Ascending aorta (tissue), 2 donors: ENCODE data around the gene IL17D. TPM values are rescaled to one million over a fixed set of nuclear protein-coding genes. Genes with fewer than 3 reads are reported as not detected.

Experiments used
- DNase-seq, 2 donors: peaks; one replicate each; pipeline ENCODE4 v3.0.0-alpha.2; 2019; ENCODE audit warnings: low spot score in 2 of 2
- H3K27ac ChIP-seq, 2 donors: fragments of 200-600 bp; sonication (generic); one replicate each; pipeline ENCODE4 v1.5.1; 2016 to 2017; ENCODE audit warnings: mild to moderate bottlenecking in 1 of 2
- H3K27me3 ChIP-seq: fragments of 200-600 bp; sonication (generic); one replicate; pipeline ENCODE4 v1.5.1; 2017
- H3K36me3 ChIP-seq, 2 donors: fragments of 200-600 bp; sonication (generic); one replicate each; pipeline ENCODE4 v1.5.1; 2016
- H3K4me1 ChIP-seq, 2 donors: fragments of 200-600 bp; sonication (generic); one replicate each; pipeline ENCODE4 v1.5.1; 2016 to 2017; ENCODE audit warnings: mild to moderate bottlenecking in 1 of 2
- H3K4me3 ChIP-seq, 2 donors: fragments of 200-600 bp; sonication (generic); one replicate each; pipeline ENCODE4 v1.5.1; 2016 to 2017; ENCODE audit warnings: mild to moderate bottlenecking in 1 of 2
- H3K9me3 ChIP-seq, 2 donors: fragments of 200-600 bp; sonication (generic); one replicate each; pipeline ENCODE4 v1.5.1; 2016
- CTCF ChIP-seq, 3 experiments: fragments of 200-600 bp in 2 of 3; fragments of 450-650 bp in 1 of 3; sonication (generic) in 2 of 3; IDR thresholded peaks; one replicate each; pipeline ENCODE4 v1.5.1; 2016 to 2019; ENCODE audit warnings: antibody characterized with exemption in 3 of 3, mild to moderate bottlenecking in 1 of 3, moderate library complexity in 1 of 3
- intact Hi-C: fragments of 100-400 bp; cut with DNase I; formaldehyde crosslinking; loops from one replicate; pipeline ENCODE4 v1.15.1; 2023
- total RNA-seq: library from RNA; depleted of rRNA; stranded (reverse); fragments of >200 nt; gene quantifications from one replicate; pipeline ENCODE4 v1.1.0, GENCODE V29; 2016

IL17D gene
- total RNA-seq, 1 donor from 2014 or later: not detected

GRCh38 chr13:20685092-20685491, 18.4 kb upstream of the IL17D start:
- Histone ChIP-seq H3K27me3 (no peaks in the 10 kb centered on the region), H3K9me3 (no peaks in the 10 kb centered on the region), H3K4me1 (no peaks in the 10 kb centered on the region), H3K36me3 (no peaks in the 10 kb centered on the region), H3K4me3 (no peak overlapping the region), H3K27ac (no peak overlapping the region)
- TF ChIP-seq CTCF (IDR thresholded peaks at IDR 0.05): no peak
- intact Hi-C loops: no loop called here
- no peak for DNase-seq

- Histone ChIP-seq H3K9me3 (no peaks in the 10 kb centered on the region), H3K36me3 (peaks cover 0 to 7% of the 10 kb centered on the region in 2 donors), H3K27me3 (no peaks in the 10 kb centered on the region), H3K4me1 (no peaks in the 10 kb centered on the region), H3K27ac (no peak overlapping the region), H3K4me3 (no peak overlapping the region)
- TF ChIP-seq CTCF (IDR thresholded peaks at IDR 0.05): no peak
- intact Hi-C loops: no loop called here
- DNase-seq: no peak
Observed at GRCh38 chr13:20686167-20686566, 17.3 kb upstream of the IL17D start.

GRCh38 chr13:20686863-20687579, 16.5 kb upstream of the IL17D start:
- Histone ChIP-seq H3K4me1 (no peaks in the 10 kb centered on the region), H3K36me3 (peaks cover 0 to 7% of the 10 kb centered on the region in 2 donors), H3K9me3 (no peaks in the 10 kb centered on the region), H3K4me3 (no peak overlapping the region), H3K27ac (no peak overlapping the region), H3K27me3 (no peaks in the 10 kb centered on the region)
- no peak for DNase-seq
- intact Hi-C loops: no loop called here
- no peak for TF ChIP-seq CTCF (IDR thresholded peaks at IDR 0.05)

- no peaks in the 10 kb centered on the region for H3K27me3 ChIP-seq
- TF ChIP-seq CTCF (IDR thresholded peaks at IDR 0.05): no peak
- no peaks in the 10 kb centered on the region for H3K4me1 ChIP-seq
- peaks cover 0 to 7% of the 10 kb centered on the region in 2 donors for H3K36me3 ChIP-seq
- H3K9me3 ChIP-seq: no peaks in the 10 kb centered on the region
- no peak overlapping the region for H3K4me3 ChIP-seq
- DNase-seq: no peak
- intact Hi-C loops: no loop called here
- no peak overlapping the region for H3K27ac ChIP-seq
Observed at GRCh38 chr13:20689291-20689690, 14.2 kb upstream of the IL17D start.

- Histone ChIP-seq H3K4me1 (no peaks in the 10 kb centered on the region), H3K36me3 (peaks cover 0 to 7% of the 10 kb centered on the region in 2 donors), H3K9me3 (no peaks in the 10 kb centered on the region), H3K27me3 (no peaks in the 10 kb centered on the region), H3K27ac (no peak overlapping the region), H3K4me3 (no peak overlapping the region)
- no peak for TF ChIP-seq CTCF (IDR thresholded peaks at IDR 0.05)
- no peak for DNase-seq
- intact Hi-C loops: no loop called here
Observed at GRCh38 chr13:20691616-20692015, 11.9 kb upstream of the IL17D start.
